Hematopoietic multipotent progenitor cell treated with erythropoietin and hydrocortisone succinate and interleukin-3 and kit ligand, for 6 days (in vitro differentiated cells): Measurements from ENCODE around the gene ARRB1.

Source experiments
- DNase-seq: peaks from one replicate; pipeline ENCODE4 v3.0.0-alpha.2; 2015

ARRB1 gene

GRCh38 chr11:75219869-75220268 is 131.6 kb downstream of the ARRB1 start:
- DNase-seq: no peak

GRCh38 chr11:75214843-75215242 is 136.6 kb downstream of the ARRB1 start:
- no peak for DNase-seq

GRCh38 chr11:75214411-75214821 is 137.0 kb downstream of the ARRB1 start:
- peak; percentile 98 for DNase-seq
